GM20000 (cell line): ENCODE data around the gene EIF4E3.

Experiments
- DNase-seq: peaks from one replicate; pipeline ENCODE4 v3.0.0; 2012; ENCODE audit warnings: low spot score
- TF ChIP-seq, protein P1 (sequence below): IDR thresholded peaks from 2 replicates; pipeline ENCODE4 v1.5.1; 2012; ENCODE audit warnings: mild to moderate bottlenecking, control low read depth; ENCODE audit errors: extremely low read depth, missing control alignments

The EIF4E3 gene

DNA sequence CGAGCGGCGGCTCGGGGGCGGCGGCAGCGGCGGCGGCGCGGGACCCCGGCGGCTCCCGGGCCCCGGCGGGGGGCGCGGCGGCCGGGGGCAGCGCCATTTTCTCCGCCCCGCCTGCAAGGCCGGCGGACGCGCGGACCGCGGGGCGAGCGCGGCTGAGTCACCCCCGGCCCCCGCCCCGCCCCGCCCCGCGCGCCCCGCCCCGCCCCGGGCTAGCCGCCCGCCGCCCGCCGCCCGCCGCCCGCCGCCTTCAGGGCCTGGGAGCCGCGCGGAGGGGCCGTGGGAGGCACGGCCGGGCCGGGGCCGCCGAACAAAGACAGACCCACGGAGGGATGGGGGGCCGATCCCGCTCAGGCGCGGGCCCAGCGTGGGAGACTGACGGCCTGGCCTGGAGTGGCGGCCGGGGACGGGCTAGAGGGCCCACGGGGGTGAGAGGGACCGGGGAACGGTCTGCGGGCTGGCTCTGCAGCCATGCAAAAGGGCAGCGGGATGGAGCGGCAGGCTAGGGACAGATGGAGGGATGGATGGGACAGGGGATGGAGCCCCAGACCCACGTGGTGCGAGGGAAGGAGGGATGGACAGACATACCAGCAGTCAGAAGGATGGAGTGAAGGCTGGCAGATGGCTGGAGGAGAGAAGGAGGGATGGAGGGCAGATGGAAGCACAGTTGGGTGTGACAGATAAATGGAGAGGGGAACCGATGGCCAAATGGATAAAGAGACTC lies at the start of gene EIF4E3:
Gene EIF4E3, minus strand, starts transcription at position 132 of the 721 bp plus-strand sequence. Its CDS starts 35 bp downstream, at position 97.
- peak; percentile 88 for DNase-seq
- TF ChIP-seq, protein P1, sequence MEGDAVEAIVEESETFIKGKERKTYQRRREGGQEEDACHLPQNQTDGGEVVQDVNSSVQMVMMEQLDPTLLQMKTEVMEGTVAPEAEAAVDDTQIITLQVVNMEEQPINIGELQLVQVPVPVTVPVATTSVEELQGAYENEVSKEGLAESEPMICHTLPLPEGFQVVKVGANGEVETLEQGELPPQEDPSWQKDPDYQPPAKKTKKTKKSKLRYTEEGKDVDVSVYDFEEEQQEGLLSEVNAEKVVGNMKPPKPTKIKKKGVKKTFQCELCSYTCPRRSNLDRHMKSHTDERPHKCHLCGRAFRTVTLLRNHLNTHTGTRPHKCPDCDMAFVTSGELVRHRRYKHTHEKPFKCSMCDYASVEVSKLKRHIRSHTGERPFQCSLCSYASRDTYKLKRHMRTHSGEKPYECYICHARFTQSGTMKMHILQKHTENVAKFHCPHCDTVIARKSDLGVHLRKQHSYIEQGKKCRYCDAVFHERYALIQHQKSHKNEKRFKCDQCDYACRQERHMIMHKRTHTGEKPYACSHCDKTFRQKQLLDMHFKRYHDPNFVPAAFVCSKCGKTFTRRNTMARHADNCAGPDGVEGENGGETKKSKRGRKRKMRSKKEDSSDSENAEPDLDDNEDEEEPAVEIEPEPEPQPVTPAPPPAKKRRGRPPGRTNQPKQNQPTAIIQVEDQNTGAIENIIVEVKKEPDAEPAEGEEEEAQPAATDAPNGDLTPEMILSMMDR, result no peak

- TF ChIP-seq, protein P1, result no peak
- no peak for DNase-seq
Measured at GRCh38 chr3:71771884-71772283, 46.7 kb upstream of the EIF4E3 start.

DNA sequence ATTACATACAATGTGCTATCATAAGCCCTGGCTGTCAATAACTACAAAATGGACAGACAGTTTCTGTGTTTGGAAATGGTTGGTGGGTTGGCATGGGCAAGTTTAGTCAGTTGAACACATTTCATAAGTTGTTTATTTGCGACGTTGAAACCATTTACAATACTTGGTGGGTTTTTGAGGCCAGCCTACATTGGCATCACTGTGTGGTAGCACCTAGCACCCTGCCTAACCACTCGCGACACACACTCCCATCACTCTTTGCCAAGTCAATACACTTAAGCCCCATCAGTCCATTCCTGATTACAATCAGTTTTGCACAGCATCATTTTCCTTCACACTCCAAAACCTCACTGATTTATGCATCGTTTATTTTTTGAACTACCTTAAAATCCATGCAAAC lies 45.9 kb upstream of the EIF4E3 start:
- TF ChIP-seq, protein P1, result no peak

GRCh38 chr3:71763426-71763825 lies 38.2 kb upstream of the EIF4E3 start:
- no peak for DNase-seq
- TF ChIP-seq, protein P1, result no peak

More for the DNA sequence above, 45.9 kb upstream of the EIF4E3 start:
- no peak for DNase-seq

- DNase-seq, result no peak
- TF ChIP-seq, protein P1, result no peak
Measured at GRCh38 chr3:71760140-71760539, 34.9 kb upstream of the EIF4E3 start.

GRCh38 chr3:71759401-71759800 lies 34.2 kb upstream of the EIF4E3 start:
- TF ChIP-seq, protein P1, result no peak
- DNase-seq, result no peak

DNA sequence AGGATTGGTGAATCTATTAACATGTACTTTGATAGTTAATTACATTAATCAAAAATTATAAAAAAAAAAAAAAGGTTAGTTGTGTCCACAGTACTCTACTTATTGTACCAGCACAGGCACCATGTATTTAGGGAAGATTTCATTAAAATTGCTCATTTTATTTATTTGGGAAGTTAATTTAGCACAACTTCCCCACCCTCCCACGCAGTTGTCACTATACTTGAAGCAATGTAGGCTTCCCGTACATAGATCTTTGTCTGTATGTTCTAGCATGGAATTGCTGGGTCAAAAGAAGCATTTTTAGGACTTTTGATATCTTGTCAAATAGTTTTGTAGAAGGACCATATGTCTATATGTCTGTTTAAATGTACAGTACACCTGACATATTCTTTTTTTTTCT lies 32.9 kb upstream of the EIF4E3 start:
- TF ChIP-seq, protein P1, result no peak
- DNase-seq, result no peak
